Stomach (tissue), 9 donors: ENCODE data around the gene MAGOHB. TPM values are rescaled to one million over a fixed set of nuclear protein-coding genes. Genes with fewer than 3 reads are reported as not detected.

Source experiments
- DNase-seq, 2 donors: peaks; one replicate each; pipeline versions ENCODE4 v3.0.0 to v3.0.0-alpha.2; 2013 to 2019
- H3K27ac ChIP-seq, 5 donors: fragments of 200-600 bp in 4 of 5; sonication (generic) in 4 of 5; one replicate each; pipeline ENCODE4 v1.5.1; 2013 to 2019; ENCODE audit warnings: mild to moderate bottlenecking in 1 of 5, moderate library complexity in 1 of 5
- H3K27me3 ChIP-seq, 3 donors: fragments of 200-600 bp; sonication (generic); one replicate each; pipeline ENCODE4 v1.5.1; 2017 to 2019; ENCODE audit warnings: mixed run types in 1 of 3
- H3K36me3 ChIP-seq, 4 donors: fragments of 200-600 bp; sonication (generic); 1 replicate in 3 of 4; 2 replicates in 1 of 4; pipeline ENCODE4 v1.5.1; 2016 to 2019
- H3K4me1 ChIP-seq, 4 donors: fragments of 200-600 bp; sonication (generic); one replicate each; pipeline ENCODE4 v1.5.1; 2016 to 2019
- H3K4me3 ChIP-seq, 4 donors: fragments of 200-600 bp; sonication (generic) in 3 of 4; one replicate each; pipeline ENCODE4 v1.5.1; 2016 to 2019; ENCODE audit warnings: mild to moderate bottlenecking in 1 of 4
- H3K9me3 ChIP-seq, 4 donors: fragments of 200-600 bp; sonication (generic); one replicate each; pipeline ENCODE4 v1.5.1; 2016 to 2019
- CTCF ChIP-seq, 7 experiments: fragments of 450-650 bp in 4 of 7; fragments of 200-600 bp in 3 of 7; sonication (generic) in 3 of 7; IDR thresholded peaks; one replicate each; pipeline ENCODE4 v1.5.1; 2016 to 2019; ENCODE audit warnings: antibody characterized with exemption in 7 of 7, control low read depth in 2 of 7, mild to moderate bottlenecking in 1 of 7
- EP300 ChIP-seq: sonication (generic); formaldehyde crosslinking; IDR thresholded peaks from one replicate; pipeline ENCODE4 v1.6.1; 2017; ENCODE audit warnings: antibody characterized with exemption
- POLR2A ChIP-seq, 4 donors: fragments of 450-650 bp; IDR thresholded peaks; one replicate each; pipeline ENCODE4 v1.6.1; 2016; ENCODE audit warnings: antibody characterized with exemption in 4 of 4, control low read depth in 2 of 4, mild to moderate bottlenecking in 1 of 4, moderate library complexity in 1 of 4
- POLR2AphosphoS5 ChIP-seq, 3 donors: sonication (generic); formaldehyde crosslinking; IDR thresholded peaks; one replicate each; pipeline ENCODE4 v1.6.1; 2016; ENCODE audit warnings: antibody characterized with exemption in 3 of 3
- WGBS, 5 donors: extraction: QIAGEN DNeasy Blood & Tissue Kit in 3 of 5; methylation state at CpG; one replicate each; pipeline versions ENCODE4 v1.1.5 to v1.1.7; 2013 to 2018; 5-methylcytosine and 5-hydroxymethylcytosine counted together
- intact Hi-C: fragments of 100-400 bp; cut with DNase I; formaldehyde crosslinking; loops from one replicate; pipeline ENCODE4 v1.15.1; 2023; ENCODE audit warnings: low total_unique reads
- polyA plus RNA-seq, 3 donors: library from polyadenylated mRNA; stranded (reverse); fragments of 200-250 nt; gene quantifications; one replicate each; pipeline ENCODE4 v1.2.3, GENCODE V29; 2013
- total RNA-seq, 5 donors: library from RNA; depleted of rRNA; stranded (reverse); fragments of >200 nt; gene quantifications; one replicate each; pipeline versions ENCODE4 v1.1.0 to v1.2.3, GENCODE V29; 2014 to 2016
- donor health status: healthy with polysubstance abuse.
- donor health status: Bipolar disorder and iron deficiency.
- donor health status: healthy.

MAGOHB gene
- total and polyA plus RNA-seq, 8 donors, result 0.58 to 33.2 (median 20.9) TPM

GRCh38 chr12:10567813-10568212 is 45.6 kb downstream of the MAGOHB start:
- Histone ChIP-seq H3K36me3 (no peaks in the 10 kb centered on the region), H3K27me3 (peaks cover 0 to 6% (median 0%) of the 10 kb centered on the region in 3 donors), H3K9me3 (no peaks in the 10 kb centered on the region), H3K4me3 (no peak overlapping the region), H3K27ac (no peak overlapping the region), H3K4me1 (no peaks in the 10 kb centered on the region)
- no peak for DNase-seq
- intact Hi-C loops, result no loop called here
- 72 to 81% (median 77%) methylated on average over 3 of the region's 3 CpGs for WGBS, 5 donors
- TF ChIP-seq POLR2A (IDR thresholded peaks at IDR 0.05) (no peak), CTCF (IDR thresholded peaks at IDR 0.05) (no peak), EP300 (no peak), POLR2AphosphoS5 (IDR thresholded peaks at IDR 0.05) (no peak)

GRCh38 chr12:10563966-10564365 is 49.4 kb downstream of the MAGOHB start:
- WGBS, 5 donors, result 66 to 81% (median 78%) methylated on average over 3 of the region's 3 CpGs
- H3K36me3 ChIP-seq, result no peaks in the 10 kb centered on the region
- no peak for DNase-seq
- intact Hi-C loops, result loop anchor here (5.0 kb wide), 2 partner anchors 227 to 327 kb away; no protein-coding TSS in a partner anchor
- TF ChIP-seq POLR2AphosphoS5 (IDR thresholded peaks at IDR 0.05), result no peak
- TF ChIP-seq CTCF (IDR thresholded peaks at IDR 0.05), result no peak
- TF ChIP-seq EP300, result no peak
- H3K4me3 ChIP-seq, result no peak overlapping the region
- H3K4me1 ChIP-seq, result no peaks in the 10 kb centered on the region
- H3K27ac ChIP-seq, result no peak overlapping the region
- no peaks in the 10 kb centered on the region for H3K27me3 ChIP-seq
- no peaks in the 10 kb centered on the region for H3K9me3 ChIP-seq

- intact Hi-C loops, result loop anchor here (5.0 kb wide), 2 partner anchors 226 to 326 kb away; no protein-coding TSS in a partner anchor
- Histone ChIP-seq H3K4me3 (no peak overlapping the region), H3K36me3 (no peaks in the 10 kb centered on the region), H3K4me1 (no peaks in the 10 kb centered on the region), H3K27ac (no peak overlapping the region), H3K9me3 (no peaks in the 10 kb centered on the region), H3K27me3 (no peaks in the 10 kb centered on the region)
- TF ChIP-seq POLR2A (IDR thresholded peaks at IDR 0.05) (no peak), EP300 (no peak), CTCF (IDR thresholded peaks at IDR 0.05) (no peak), POLR2AphosphoS5 (IDR thresholded peaks at IDR 0.05) (no peak)
- DNase-seq, result no peak
- 77 to 93% (median 84%) methylated on average over 1 of the region's 1 CpG for WGBS, 5 donors
Observed at GRCh38 chr12:10563002-10563401, 50.4 kb downstream of the MAGOHB start.

- intact Hi-C loops, result loop anchor here (5.0 kb wide), 2 partner anchors 225 to 325 kb away; no protein-coding TSS in a partner anchor
- no peaks in the 10 kb centered on the region for H3K36me3 ChIP-seq
- H3K4me1 ChIP-seq, result no peaks in the 10 kb centered on the region
- no peak overlapping the region for H3K4me3 ChIP-seq
- peak in 1 of 2 donors; percentile 70 for DNase-seq
- H3K27me3 ChIP-seq, result no peaks in the 10 kb centered on the region
- WGBS, 5 donors, result 0% methylated on average over 1 of the region's 1 CpG
- H3K9me3 ChIP-seq, result no peaks in the 10 kb centered on the region
- TF ChIP-seq EP300 (no peak), CTCF (IDR thresholded peaks at IDR 0.05) (peak in 5 of 7 experiments; percentile 44 to 73 (median 58))
- H3K27ac ChIP-seq, result no peak overlapping the region
Observed at GRCh38 chr12:10562306-10562933, 51.0 kb downstream of the MAGOHB start.
